ENCODE data around the gene SOX21.

- no peak for TF ChIP-seq CTCF (IDR thresholded peaks at IDR 0.05)
- TF ChIP-seq POLR2A (IDR thresholded peaks at IDR 0.05) = no peak
These were observed 621 bp downstream of the SOX21 start for GRCh38 chr13:94711561-94712286.
